NOMO-1 treated with dmso at 0.1 percent for 144 hours (cell line): ENCODE data around the gene CFAP299.

Source experiments
- DNase-seq: peaks from one replicate; lab custom pipeline; 2025; ENCODE audit not compliant: unreplicated experiment; lab: John Stamatoyannopoulos, UW

The CFAP299 gene

GRCh38 chr4:80803337-80803736 is 467.8 kb downstream of the CFAP299 start:
- no peak for DNase-seq

GRCh38 chr4:80806472-80806871 is 470.9 kb downstream of the CFAP299 start:
- DNase-seq, result no peak

GRCh38 chr4:80809039-80809729 is 473.7 kb downstream of the CFAP299 start:
- DNase-seq, result no peak

DNA sequence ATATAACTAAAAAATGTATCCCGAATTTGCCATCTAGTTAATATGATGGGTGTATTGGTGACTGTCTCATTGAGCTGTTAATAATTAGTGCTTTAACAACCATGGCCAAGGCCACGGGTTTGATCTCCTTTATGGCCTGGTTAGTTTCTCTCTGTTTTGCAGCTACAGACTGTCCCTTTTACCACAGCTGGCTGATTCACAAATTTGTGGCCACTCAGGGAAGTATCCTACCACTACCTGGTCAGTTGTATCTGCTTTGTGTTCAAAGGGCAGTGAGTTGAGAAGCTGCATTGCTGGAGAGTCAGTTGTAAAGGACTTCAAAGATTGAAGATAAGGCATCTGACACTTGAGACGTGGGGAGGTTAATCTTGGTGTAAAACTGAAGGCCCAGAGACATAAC is 475.9 kb downstream of the CFAP299 start:
- no peak for DNase-seq

DNA sequence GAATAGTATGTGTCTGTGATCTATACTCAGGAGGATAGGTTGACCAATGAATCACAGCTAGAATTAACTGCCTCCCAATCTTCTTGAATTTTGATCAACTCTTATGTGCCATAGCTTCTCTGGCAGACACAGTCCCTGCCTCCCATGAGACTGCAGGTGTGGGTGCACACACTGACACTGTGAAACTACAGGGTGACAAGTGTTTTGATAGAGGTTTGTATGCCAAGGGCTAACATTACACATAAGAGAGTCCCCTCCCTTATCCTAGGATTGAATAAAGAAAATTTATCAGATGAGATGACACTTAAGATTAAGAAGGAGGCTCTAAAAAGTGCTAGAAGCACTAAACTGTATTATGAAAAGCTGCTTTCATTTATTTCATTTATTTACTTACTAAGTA is 476.6 kb downstream of the CFAP299 start:
- no peak for DNase-seq

- DNase-seq, result no peak
Observed at GRCh38 chr4:80814266-80814665, 478.7 kb downstream of the CFAP299 start.

DNA sequence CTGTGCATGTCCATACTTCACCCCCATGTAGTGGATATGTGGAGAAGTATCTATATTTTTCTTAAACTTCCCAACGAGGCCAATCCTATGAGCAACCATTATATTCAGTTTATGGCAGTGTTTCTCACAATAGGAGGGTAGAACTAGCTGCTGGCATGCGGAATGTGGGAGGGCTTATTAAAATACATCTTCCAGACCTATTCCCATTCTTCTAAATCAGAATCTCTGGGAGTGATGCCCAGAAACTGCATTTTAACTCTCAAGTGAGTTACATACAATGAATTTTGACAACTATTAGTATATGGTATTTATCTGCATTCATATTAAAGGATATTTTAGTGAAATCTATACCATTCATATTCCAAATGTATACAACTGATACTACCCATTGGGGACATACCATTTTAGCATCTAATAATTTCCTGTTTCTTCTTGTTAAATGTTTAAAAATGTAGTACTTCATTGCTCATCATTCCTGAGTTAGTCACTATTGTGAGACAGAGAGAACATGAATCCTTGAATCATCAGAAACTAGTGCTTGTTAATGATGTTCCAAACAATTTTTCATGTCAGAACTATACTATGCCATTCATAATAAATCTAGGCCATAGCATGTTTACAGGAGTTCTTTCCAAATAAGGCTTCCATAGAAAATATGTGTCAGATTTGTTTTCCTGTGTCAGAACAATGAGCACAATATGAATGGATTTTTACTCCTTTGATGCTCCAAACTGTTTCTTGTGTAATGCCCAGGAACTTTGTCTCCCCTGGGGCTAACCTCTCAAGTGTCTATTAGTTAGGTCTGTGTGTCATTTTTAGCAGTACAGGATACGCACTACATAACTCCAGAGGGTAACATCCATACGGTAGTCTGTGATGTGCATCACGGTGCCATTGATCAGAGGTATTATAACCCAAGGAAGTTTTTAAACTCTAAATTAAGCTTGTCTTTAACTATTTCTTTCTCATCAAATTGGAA is 496.1 kb downstream of the CFAP299 start:
- no peak for DNase-seq

DNA sequence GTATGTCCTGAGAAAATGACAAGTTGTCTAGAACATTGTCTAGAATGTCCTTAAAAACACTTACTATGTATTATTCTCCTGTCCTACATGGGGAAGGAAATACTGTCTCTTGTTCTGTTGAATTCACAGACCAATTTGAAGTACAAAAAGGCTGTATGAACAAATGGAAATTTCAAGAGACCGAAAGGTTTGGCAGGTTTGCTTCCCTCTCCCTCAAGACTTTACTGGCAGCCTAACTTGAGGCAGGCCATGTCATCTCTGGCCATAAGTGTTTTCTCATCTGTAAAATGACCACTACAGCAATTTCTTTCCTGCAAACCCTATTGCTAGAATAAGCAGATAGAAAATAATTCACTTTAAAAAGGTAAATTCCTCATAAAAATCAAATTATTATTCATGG is 503.8 kb downstream of the CFAP299 start:
- no peak for DNase-seq

DNA sequence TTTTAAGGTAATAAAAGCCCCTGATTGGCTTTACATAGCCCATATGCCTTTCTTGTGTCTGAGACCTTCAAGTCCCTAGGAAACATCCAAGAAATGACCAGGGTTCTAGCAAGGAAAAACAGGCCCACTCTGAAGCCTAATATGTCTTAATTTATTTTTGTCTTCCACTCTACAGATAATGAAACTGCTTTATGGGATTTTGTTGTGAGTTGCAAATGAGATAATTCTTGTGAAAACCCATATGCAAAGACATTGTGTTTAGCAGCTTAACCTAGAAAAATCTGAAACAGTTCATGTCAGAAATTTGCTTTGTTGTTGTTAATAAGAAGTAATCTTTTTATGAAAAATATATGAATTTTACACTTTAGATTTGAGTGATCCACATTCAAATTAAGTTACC is 504.3 kb downstream of the CFAP299 start:
- no peak for DNase-seq

GRCh38 chr4:80840396-80840795 is 504.9 kb downstream of the CFAP299 start:
- DNase-seq, result no peak

DNA sequence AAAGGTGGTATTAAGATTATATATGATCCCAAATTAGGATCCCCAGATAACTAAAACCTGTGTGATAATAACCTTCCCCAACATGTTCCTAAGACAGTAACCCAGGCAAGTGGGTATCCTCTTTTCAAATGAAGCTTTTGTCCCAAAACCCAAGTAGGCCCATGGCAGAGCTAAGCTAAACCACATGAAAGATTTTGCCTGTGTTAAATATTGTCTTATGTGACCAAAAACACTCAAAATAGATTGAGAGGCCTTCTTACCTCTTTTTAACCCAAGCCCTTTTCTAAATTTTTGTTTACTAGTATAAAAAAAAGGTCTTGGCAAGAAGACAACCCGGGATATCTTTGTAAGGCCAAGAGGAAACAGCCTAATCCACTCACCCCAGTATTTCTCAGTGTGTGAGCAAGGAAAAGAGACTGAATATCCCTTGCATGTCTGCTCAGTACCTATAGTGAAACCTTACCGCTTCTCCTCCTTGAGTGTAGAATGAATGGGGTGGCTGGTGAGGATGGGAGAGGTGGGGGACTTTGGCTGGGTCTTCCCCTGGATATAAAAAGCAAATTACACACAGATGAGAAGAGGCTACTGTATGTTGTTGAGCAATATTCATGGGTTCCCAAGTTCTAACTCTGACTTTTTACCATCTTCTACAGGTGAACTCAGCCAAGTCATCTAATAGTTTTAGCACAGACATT is 506.2 kb downstream of the CFAP299 start:
- DNase-seq, result no peak

- DNase-seq, result no peak
Observed at GRCh38 chr4:80846210-80846609, 510.7 kb downstream of the CFAP299 start.

DNA sequence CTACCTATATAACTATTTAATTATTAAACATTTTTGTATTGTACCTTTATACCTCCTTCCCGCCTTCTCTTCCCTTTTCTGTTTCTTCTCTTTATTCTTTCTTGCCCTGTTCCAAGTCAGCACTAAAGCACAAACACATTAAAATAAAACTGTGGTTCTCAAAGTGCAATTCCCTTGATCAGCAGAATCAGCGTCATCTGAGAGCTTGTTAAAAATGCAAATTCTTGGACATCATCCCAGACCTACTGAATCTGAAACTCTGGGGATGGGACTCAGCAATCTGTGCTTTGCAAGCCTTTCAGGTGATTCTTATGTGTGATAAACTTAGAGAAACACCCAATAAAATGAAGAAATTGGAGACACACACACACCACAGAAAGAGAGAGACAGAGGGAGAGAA is 516.5 kb downstream of the CFAP299 start:
- no peak for DNase-seq

- no peak for DNase-seq
Observed at GRCh38 chr4:80873571-80873970, 538.0 kb downstream of the CFAP299 start.

DNA sequence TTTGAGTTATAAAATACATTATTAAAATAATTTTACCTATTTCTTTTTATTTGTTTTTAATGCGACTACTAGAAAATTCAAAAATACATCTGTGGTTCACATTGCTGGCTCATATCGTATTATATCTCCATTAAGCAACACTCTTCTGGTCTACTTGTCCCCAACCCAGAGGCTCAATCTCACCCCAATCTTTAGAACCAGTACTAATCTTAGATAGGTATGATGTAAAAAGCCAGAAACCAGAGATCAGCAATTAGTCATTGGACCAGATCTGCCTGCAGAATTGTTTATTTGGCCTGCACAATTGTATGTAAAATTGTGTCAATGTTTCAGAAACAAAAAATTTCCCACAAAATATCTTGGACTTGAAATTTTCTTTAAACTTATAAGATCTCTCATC is 539.4 kb downstream of the CFAP299 start:
- no peak for DNase-seq

DNA sequence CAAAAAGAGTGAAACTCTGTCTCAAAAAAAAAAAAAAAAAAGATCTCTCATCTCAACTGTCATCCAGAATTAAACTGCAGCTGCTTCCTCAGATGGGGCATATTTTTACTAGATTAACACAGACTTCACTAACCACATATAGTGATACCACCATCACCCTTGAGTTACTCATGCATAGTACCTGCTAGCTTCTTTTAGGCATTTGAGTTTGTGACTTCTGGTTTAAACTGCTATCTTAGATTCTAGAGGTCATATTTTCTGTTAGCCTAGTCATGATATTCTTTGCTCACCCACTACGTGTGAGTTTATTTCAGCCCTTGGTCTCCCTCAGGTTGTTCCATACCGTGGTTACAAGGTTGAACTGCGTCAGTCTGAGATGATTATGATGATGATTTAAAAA is 540.1 kb downstream of the CFAP299 start:
- DNase-seq, result no peak

- no peak for DNase-seq
Observed at GRCh38 chr4:80876810-80877209, 541.3 kb downstream of the CFAP299 start.

DNA sequence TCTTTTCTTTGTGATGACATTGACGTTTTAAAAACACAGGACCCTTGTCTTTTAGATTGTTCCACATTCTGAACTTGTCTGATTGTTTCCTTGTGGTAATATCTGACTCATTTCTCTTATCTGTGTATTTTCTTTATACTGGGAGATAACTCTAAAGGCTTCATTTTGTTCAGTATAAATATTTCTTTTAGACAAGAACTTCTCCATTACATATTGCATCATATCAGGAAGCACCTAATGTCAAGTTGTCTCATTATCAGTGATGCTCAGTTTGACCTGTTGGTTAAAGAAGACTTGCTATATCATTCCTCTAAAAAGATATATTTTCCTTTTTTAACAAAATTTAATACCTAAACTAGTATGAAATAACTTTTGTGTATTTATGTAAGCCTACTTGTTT is 542.7 kb downstream of the CFAP299 start:
- no peak for DNase-seq

- DNase-seq, result no peak
Observed at GRCh38 chr4:80897537-80898303, 562.2 kb downstream of the CFAP299 start.

DNA sequence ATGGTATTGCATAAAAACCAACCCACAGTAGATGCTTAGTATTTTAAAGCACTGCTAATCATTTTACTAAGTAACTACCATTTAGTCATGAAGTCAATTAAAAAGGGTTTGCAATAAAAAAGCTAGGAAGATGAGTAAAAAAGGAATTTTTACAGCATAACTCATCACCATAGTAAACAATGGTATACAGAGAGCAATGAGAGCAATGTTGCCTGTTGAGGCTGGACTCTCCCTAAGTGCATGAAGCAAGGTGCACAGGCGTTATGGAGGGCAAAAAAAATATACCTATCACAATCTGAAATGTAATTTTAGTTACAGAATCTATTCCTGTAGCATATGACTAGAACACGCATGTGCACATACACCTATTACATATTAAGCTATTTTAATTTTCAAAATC is 565.4 kb downstream of the CFAP299 start:
- DNase-seq, result no peak

GRCh38 chr4:80903020-80903419 is 567.5 kb downstream of the CFAP299 start:
- DNase-seq, result no peak
